GM12891 (cell line): Measurements from ENCODE around the gene NDUFAF8.

ENCODE experiments used
- DNase-seq: peaks from one replicate; pipeline ENCODE4 v3.0.0; 2011; ENCODE audit warnings: low spot score; ENCODE audit not compliant: insufficient read length
- FAIRE-seq: peaks from 2 replicates; lab custom pipeline; 2011; peaks lifted over from hg19 to GRCh38; lab: Jason Lieb, UNC
- PAX5 ChIP-seq: IDR thresholded peaks from 2 replicates; pipeline ENCODE4 v1.6.1; 2011; ENCODE audit warnings: low read length, moderate library complexity, mild to moderate bottlenecking; ENCODE audit not compliant: insufficient read depth, severe bottlenecking
- POLR2A ChIP-seq: IDR thresholded peaks from 2 replicates; pipeline ENCODE4 v1.6.1; 2011; ENCODE audit warnings: low read depth, low read length, control low read depth
- POLR2AphosphoS5 ChIP-seq: IDR thresholded peaks from 2 replicates; pipeline ENCODE4 v1.6.1; 2011; ENCODE audit warnings: low read depth, low read length, control low read depth
- POU2F2 ChIP-seq: IDR thresholded peaks from 2 replicates; pipeline ENCODE4 v1.6.1; 2011; ENCODE audit warnings: low read depth, mild to moderate bottlenecking, control low read depth, low read length, moderate library complexity
- SPI1 ChIP-seq: IDR thresholded peaks from 2 replicates; pipeline ENCODE4 v1.6.1; 2011; ENCODE audit warnings: low read depth, low read length, control low read depth
- TAF1 ChIP-seq: IDR thresholded peaks from 2 replicates; pipeline ENCODE4 v1.6.1; 2011; ENCODE audit warnings: low read depth, low read length, control low read depth

Gene NDUFAF8

GRCh38 chr17:81287152-81287551 is 48.0 kb downstream of the NDUFAF8 start:
- FAIRE-seq: no peak

DNA sequence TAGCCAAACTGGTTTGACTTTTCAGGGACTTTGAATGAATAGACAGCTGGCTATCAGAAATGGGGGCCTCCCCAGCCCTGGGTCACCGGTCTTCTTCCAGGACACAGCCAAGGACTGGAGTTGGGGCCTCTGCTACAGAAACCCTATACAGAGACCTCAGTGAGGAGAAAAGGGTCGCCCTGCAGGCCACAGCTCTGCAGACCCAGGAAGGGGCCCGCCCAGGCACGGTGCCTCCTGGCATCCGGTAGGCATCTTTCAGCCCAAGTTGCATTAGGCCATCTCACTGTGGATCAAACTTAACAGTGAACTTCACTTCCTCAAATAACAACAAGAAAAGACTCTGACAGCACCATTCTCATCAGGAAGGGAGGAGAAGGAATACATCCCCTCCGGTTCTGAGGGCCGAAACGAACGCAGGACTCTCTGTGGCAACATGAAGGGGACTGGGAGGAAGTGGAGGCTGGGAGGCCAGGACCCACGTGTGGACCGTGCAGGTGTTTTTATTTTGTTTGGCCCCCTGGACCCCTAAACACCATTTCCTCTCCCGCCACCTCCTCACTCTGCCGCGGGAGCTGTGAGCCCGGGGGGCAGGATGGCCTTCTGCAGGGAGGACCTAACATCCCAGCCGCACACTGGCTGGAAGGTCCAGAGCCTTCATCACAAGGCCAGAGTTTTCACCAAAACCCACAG is 48.8 kb downstream of the NDUFAF8 start:
- FAIRE-seq (no peak), DNase-seq (no peak)
- no peak for TF ChIP-seq POU2F2
- no peak for TF ChIP-seq POLR2A
- TF ChIP-seq POLR2AphosphoS5: no peak
- TF ChIP-seq TAF1: no peak
- TF ChIP-seq PAX5: no peak
- no peak for TF ChIP-seq SPI1

More at GRCh38 chr17:81287152-81287551, 48.0 kb downstream of the NDUFAF8 start:
- DNase-seq: no peak
- no peak for TF ChIP-seq POU2F2
- no peak for TF ChIP-seq PAX5
- TF ChIP-seq POLR2AphosphoS5: no peak
- no peak for TF ChIP-seq SPI1
- no peak for TF ChIP-seq TAF1
- TF ChIP-seq POLR2A: no peak

- no peak for DNase-seq
- TF ChIP-seq POLR2A: no peak
- no peak for TF ChIP-seq POLR2AphosphoS5
- no peak for TF ChIP-seq TAF1
- no peak for TF ChIP-seq SPI1
- FAIRE-seq: no peak
Measured at GRCh38 chr17:81288715-81289114, 49.6 kb downstream of the NDUFAF8 start.

DNA sequence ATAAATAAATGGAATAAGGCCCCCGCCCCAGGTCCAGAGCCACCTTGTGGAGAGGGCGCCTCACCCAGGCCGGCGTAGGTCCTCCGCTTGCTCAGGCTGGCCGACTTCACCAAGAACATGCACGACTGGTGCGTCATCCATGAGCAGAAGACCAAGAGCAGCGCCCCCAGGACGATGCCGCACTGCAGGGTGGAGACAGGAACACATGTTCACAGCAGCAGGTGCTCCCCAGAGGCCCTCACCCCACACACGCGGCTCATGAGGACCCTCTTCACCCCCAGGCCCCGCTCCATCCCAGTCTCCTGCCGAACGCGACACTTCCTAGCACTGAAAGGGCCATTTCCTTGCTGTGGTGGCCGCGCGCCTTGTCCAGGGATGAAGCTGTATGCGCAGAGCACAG is 50.5 kb downstream of the NDUFAF8 start:
- DNase-seq (no peak), FAIRE-seq (no peak)
- TF ChIP-seq POLR2A: no peak
- TF ChIP-seq PAX5: no peak

- FAIRE-seq: no peak
- no peak for DNase-seq
- TF ChIP-seq SPI1 (no peak), POLR2A (no peak), POU2F2 (no peak), POLR2AphosphoS5 (no peak), PAX5 (no peak), TAF1 (no peak)
Measured at GRCh38 chr17:81290230-81290629, 51.1 kb downstream of the NDUFAF8 start.
